WERI-Rb-1 (cell line): ENCODE measurements around the gene IFI44L.
A peak's percentile ranks its signal among the peaks of the same experiment; 100 is the strongest.

Experiments used
- DNase-seq: peaks from one replicate; pipeline ENCODE4 v3.0.0-alpha.2; 2020
- H3K27ac ChIP-seq: fragments of 250-450 bp; sonication (Bioruptor Pico); 2 replicates; pipeline ENCODE4 v1.5.1; 2020; ENCODE audit warnings: mild to moderate bottlenecking, moderate library complexity
- H3K27me3 ChIP-seq: fragments of 250-450 bp; sonication (Bioruptor Pico); 2 replicates; pipeline ENCODE4 v1.5.1; 2021; ENCODE audit warnings: mild to moderate bottlenecking, low read depth, moderate library complexity; ENCODE audit not compliant: insufficient read depth, severe bottlenecking
- H3K36me3 ChIP-seq: fragments of 250-450 bp; sonication (Bioruptor Pico); 2 replicates; pipeline ENCODE4 v1.5.1; 2020; ENCODE audit warnings: mild to moderate bottlenecking, moderate library complexity
- H3K4me3 ChIP-seq: 2 replicates; pipeline ENCODE4 v1.5.1; 2011; ENCODE audit warnings: low read depth, mild to moderate bottlenecking, control low read depth, low read length
- H3K9me3 ChIP-seq: fragments of 250-450 bp; sonication (Bioruptor Pico); 2 replicates; pipeline ENCODE4 v1.5.1; 2021; ENCODE audit warnings: mild to moderate bottlenecking, moderate library complexity; ENCODE audit not compliant: severe bottlenecking
- TF ChIP-seq, protein P1 (sequence below): IDR thresholded peaks from 2 replicates; pipeline ENCODE4 v1.5.1; 2011; ENCODE audit warnings: low read depth, mild to moderate bottlenecking, control low read depth, inconsistent platforms, low read length

IFI44L gene

DNA sequence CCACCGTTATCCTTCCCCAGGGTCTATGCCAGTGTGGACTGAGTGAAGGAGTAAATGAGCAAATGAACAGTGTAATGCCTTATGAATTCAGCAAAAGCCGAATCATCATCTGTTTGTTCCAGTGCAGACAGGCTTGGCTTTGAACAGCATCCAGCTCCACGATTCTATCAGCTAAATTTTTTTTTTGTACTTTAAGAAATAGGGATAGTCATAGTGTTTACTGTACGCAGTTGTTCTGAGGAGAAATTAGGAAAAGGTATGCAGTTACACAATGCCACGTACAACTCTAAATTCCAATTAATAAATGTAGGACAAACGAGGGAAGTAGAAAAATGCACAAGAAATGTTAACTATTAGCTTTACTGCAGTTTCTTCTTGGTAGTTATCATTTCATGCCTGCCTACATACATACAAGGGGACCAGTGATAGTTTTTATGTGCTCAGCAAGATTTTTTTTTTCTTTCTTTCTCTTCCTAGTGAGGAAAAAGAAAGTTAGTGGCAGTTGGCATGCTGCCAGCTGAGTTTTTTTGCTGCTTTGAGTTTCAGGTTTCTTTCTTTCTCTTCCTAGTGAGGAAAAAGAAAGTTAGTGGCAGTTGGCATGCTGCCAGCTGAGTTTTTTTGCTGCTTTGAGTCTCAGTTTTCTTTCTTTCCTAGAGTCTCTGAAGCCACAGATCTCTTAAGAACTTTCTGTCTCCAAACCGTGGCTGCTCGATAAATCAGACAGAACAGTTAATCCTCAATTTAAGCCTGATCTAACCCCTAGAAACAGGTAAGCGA lies at the start of gene IFI44L:
Gene IFI44L (plus strand): TSS at position 646 of the 777 bp plus-strand sequence. CDS start 7,468 bp downstream, outside the sequence.
- no peak within 1 kb of the TSS for H3K4me3 ChIP-seq
- TF ChIP-seq, protein P1, sequence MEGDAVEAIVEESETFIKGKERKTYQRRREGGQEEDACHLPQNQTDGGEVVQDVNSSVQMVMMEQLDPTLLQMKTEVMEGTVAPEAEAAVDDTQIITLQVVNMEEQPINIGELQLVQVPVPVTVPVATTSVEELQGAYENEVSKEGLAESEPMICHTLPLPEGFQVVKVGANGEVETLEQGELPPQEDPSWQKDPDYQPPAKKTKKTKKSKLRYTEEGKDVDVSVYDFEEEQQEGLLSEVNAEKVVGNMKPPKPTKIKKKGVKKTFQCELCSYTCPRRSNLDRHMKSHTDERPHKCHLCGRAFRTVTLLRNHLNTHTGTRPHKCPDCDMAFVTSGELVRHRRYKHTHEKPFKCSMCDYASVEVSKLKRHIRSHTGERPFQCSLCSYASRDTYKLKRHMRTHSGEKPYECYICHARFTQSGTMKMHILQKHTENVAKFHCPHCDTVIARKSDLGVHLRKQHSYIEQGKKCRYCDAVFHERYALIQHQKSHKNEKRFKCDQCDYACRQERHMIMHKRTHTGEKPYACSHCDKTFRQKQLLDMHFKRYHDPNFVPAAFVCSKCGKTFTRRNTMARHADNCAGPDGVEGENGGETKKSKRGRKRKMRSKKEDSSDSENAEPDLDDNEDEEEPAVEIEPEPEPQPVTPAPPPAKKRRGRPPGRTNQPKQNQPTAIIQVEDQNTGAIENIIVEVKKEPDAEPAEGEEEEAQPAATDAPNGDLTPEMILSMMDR = no peak
- H3K9me3 ChIP-seq = no peaks in the 10 kb centered on the region
- H3K27ac ChIP-seq = peak within 1 kb of the TSS; percentile 53
- peak; percentile 42 for DNase-seq
- H3K27me3 ChIP-seq = no peaks in the 10 kb centered on the region
- no peaks in the 10 kb centered on the region for H3K36me3 ChIP-seq

DNA sequence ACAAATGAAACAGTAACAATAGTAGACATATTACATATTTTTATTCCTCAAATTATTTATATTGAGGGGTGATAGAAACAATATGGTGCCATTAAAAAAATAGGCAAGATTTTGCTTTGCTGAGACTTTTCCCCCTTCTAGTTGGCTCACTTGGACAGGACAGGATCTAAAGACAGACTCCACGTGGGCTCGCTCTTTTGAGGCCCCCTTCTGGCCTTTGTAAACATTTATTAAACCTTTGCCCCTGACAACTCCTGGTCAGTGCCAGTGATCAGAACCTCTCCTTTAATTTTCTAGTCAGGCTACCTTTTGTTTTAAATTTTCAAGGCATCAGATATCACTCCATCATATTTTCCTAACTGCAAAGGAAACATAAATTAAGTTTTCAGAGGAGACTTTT lies 49.7 kb upstream of the IFI44L start:
- TF ChIP-seq, protein P1 = peak; percentile 18; the same call in 1 of the 2 replicates
- no peaks in the 10 kb centered on the region for H3K9me3 ChIP-seq

DNA sequence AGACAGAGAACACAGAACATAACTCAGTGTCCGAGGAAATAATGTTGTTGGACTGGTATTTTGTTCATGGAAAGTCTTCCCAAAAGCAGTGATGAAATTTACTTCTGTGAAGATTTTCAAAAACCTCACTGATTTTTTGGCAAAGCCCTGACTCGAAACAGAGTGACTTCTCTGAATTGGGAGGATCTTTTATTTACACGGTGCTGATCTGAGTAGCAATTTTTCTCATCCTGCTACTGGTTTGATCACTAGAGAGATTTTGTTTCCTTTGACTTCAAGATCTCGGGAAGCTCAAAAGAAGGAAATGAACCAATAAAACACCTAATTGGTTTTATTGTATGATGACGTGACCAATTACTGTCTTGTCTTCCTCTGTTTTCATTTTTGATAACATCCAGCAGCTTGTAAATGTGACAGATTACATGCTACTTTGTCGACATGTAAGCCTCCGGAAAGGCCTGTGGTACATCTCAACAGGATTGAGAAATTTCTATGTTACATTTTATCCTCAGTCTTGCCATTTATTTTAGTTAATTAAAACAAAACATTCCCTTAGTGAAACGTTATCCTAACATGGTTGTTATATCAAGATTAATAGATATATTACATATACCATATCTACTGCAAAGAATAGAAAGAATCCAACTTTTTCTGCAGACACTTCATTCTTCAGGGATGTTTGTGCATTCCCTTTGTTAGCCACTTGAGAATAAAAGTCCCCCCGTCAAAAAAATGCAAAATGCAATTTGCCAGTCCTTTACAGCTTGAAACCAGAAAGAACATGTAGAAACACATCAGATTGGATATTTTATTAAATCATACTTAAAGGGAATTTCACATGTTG lies 42.8 kb upstream of the IFI44L start:
- DNase-seq = no peak
- no peaks in the 10 kb centered on the region for H3K27me3 ChIP-seq
- TF ChIP-seq, protein P1 = no peak
- H3K4me3 ChIP-seq = no peak overlapping the region
- H3K27ac ChIP-seq = no peak overlapping the region
- no peaks in the 10 kb centered on the region for H3K36me3 ChIP-seq
- H3K9me3 ChIP-seq = no peaks in the 10 kb centered on the region

More for the DNA sequence above, 49.7 kb upstream of the IFI44L start:
- Histone ChIP-seq H3K27me3 (no peaks in the 10 kb centered on the region), H3K27ac (no peak overlapping the region), H3K4me3 (no peak overlapping the region), H3K36me3 (no peaks in the 10 kb centered on the region)
- DNase-seq = no peak

DNA sequence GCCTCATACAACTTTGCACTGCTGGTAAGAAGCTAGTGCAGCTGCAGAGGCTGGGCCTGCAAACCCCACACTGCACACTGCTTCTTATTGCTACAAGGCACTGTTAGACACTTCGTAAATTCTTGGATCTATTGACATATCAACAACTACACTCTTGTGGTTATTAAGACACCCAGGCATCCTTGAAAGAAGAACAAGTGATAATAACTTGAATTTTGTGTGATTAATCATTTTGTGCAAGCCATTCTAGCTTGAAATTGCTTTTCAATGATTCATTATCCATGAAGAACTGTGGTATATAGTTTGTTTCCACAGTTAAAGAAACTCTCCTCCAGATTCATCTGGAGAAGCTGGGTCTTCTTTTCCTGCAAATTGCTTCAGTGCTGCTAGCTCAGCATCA lies 33.7 kb upstream of the IFI44L start:
- TF ChIP-seq, protein P1 = no peak
- Histone ChIP-seq H3K4me3 (no peak overlapping the region), H3K27ac (no peak overlapping the region), H3K27me3 (no peaks in the 10 kb centered on the region), H3K36me3 (no peaks in the 10 kb centered on the region), H3K9me3 (no peaks in the 10 kb centered on the region)
- no peak for DNase-seq

DNA sequence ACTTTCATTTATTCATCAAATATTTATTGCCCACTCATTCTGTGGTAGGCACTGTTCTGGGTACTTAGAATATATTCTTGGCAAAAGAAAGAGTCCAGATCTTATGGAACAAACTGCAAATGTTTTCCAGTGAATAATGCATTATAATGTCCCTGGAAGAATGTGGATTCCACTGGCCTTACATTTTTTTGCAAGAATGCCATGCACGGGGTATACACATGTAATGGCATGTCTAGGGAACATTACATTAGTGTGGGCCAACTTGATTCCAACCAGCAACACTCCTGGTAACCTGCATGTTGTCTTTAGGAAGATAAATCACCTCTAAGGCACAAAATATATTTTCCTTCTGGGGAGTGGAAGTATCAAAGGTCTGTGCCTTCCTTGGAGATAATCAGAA lies 33.0 kb upstream of the IFI44L start:
- Histone ChIP-seq H3K4me3 (no peak overlapping the region), H3K9me3 (no peaks in the 10 kb centered on the region), H3K27me3 (no peaks in the 10 kb centered on the region), H3K27ac (no peak overlapping the region), H3K36me3 (no peaks in the 10 kb centered on the region)
- no peak for DNase-seq
- TF ChIP-seq, protein P1 = no peak
